Activated CD4-positive, CD25-positive, alpha-beta regulatory T cell treated with anti-CD3 and anti-CD28 coated beads, Interleukin-2, amount 50 U/mL, for 24 hours (primary cell): ENCODE data around the gene PARD3B.
"Not testable (repeated sequence)": the region's sequence is repeated elsewhere in the genome, so short reads cannot be mapped to it uniquely, and the experiment has no call there.

Experiments
- ATAC-seq, 2 donors: fragments of 150-1000 bp; cut with Tn5 transposase; one replicate each; pipeline ENCODE4 v1.10.0; 2021; ENCODE audit warnings: mild to moderate bottlenecking in 1 of 2, moderate library complexity in 1 of 2

Gene PARD3B

GRCh38 chr2:204542982-204543608 is 2.2 kb upstream of the PARD3B start:
- ATAC-seq, result no peak

- ATAC-seq, result peak; percentile 7 to 12
These were observed 823 bp downstream of the PARD3B start for GRCh38 chr2:204545861-204546735.

- ATAC-seq, result no peak
These were observed 5.7 kb downstream of the PARD3B start for GRCh38 chr2:204550751-204551511.

- ATAC-seq, result no peak
These were observed 6.2 kb downstream of the PARD3B start for GRCh38 chr2:204551512-204551863.

- ATAC-seq, result no peak
These were observed 12.3 kb downstream of the PARD3B start for GRCh38 chr2:204557604-204558003.

GRCh38 chr2:204559358-204559757 is 14.1 kb downstream of the PARD3B start:
- ATAC-seq, result not testable (repeated sequence)

GRCh38 chr2:204560902-204561301 is 15.6 kb downstream of the PARD3B start:
- ATAC-seq, result no peak

GRCh38 chr2:204561771-204562170 is 16.5 kb downstream of the PARD3B start:
- no peak for ATAC-seq

- no peak for ATAC-seq
These were observed 21.2 kb downstream of the PARD3B start for GRCh38 chr2:204566439-204566838.

- ATAC-seq, result no peak
These were observed 25.1 kb downstream of the PARD3B start for GRCh38 chr2:204570421-204570820.

GRCh38 chr2:204571041-204571440 is 25.8 kb downstream of the PARD3B start:
- ATAC-seq, result no peak

GRCh38 chr2:204571911-204572310 is 26.6 kb downstream of the PARD3B start:
- ATAC-seq, result no peak

GRCh38 chr2:204573221-204573620 is 27.9 kb downstream of the PARD3B start:
- peak in 1 of 2 donors; percentile 17 for ATAC-seq

- ATAC-seq, result no peak
These were observed 29.2 kb downstream of the PARD3B start for GRCh38 chr2:204574486-204574885.

GRCh38 chr2:204575463-204575862 is 30.2 kb downstream of the PARD3B start:
- no peak for ATAC-seq

- ATAC-seq, result no peak
These were observed 31.2 kb downstream of the PARD3B start for GRCh38 chr2:204576362-204576979.

- ATAC-seq, result no peak
These were observed 33.8 kb downstream of the PARD3B start for GRCh38 chr2:204578928-204579598.

- ATAC-seq, result no peak
These were observed 36.7 kb downstream of the PARD3B start for GRCh38 chr2:204581946-204582345.

- no peak for ATAC-seq
These were observed 38.5 kb downstream of the PARD3B start for GRCh38 chr2:204583773-204584172.

GRCh38 chr2:204585930-204586329 is 40.7 kb downstream of the PARD3B start:
- ATAC-seq, result no peak

GRCh38 chr2:204586444-204587180 is 41.3 kb downstream of the PARD3B start:
- ATAC-seq, result no peak

- ATAC-seq, result no peak
These were observed 44.8 kb downstream of the PARD3B start for GRCh38 chr2:204590063-204590462.
